Measurements from ENCODE around the gene GDAP2. TPM values are rescaled to one million over a fixed set of nuclear protein-coding genes. Genes with fewer than 3 reads are reported as not detected.

The GDAP2 gene
- total RNA-seq = 11.4 and 13.1 TPM in 2 replicates

GRCh38 chr1:117929343-117930172 lies at the start of gene GDAP2, which contains the start of gene WDR3:
TSS of gene GDAP2 (minus strand) at chr1:117929621. CDS start at chr1:117920357, 9,264 bp downstream.
TSS of gene WDR3 (plus strand) at chr1:117929739. CDS start at chr1:117933320, 3,581 bp downstream.

Other genes with a start within 250 kb of the GDAP2 start
- gene WDR3, start 118 bp upstream of the GDAP2 start, total RNA-seq = 14.7 and 16.1 TPM in 2 replicates